ENCODE results near the gene CDC42SE1. TPM values are rescaled to one million over a fixed set of nuclear protein-coding genes. Genes with fewer than 3 reads are reported as not detected.

CDC42SE1 gene
- total and polyA plus RNA-seq, 9 of the 15 experiments (the other 6 are each of a cell fraction or from before 2014, with no cell fraction given): 78.1 to 189 (median 114) TPM

- no peaks in the 10 kb centered on the region for H3K9me3 ChIP-seq (replicated peaks; ENCODE audit: control insufficient read depth, insufficient read depth, low read depth, low read length)
- no peak overlapping the region for H2AFZ ChIP-seq (ENCODE audit: low read depth, low read length)
- POLR2A ChIA-PET: interaction anchor here (0.7 to 2.6 kb wide), 6 partner anchors 12 to 36 kb away, joined by 3 to 16 read pairs (median 3); partner anchors contain the start of genes CDC42SE1, MINDY1 and MLLT11
- FAIRE-seq: no peak
- H4K20me1 ChIP-seq (replicated peaks; ENCODE audit: control insufficient read depth, insufficient read depth, low read length): no peaks in the 10 kb centered on the region
- in situ Hi-C loops (cut with MboI) (no loop called here), intact Hi-C loops (cut with micrococcal nuclease) (no loop called here)
- BruUV-seq (replicated peaks): no TSS peak
- H3K9me1 ChIP-seq (ENCODE audit: control insufficient read depth, insufficient read depth, low read length): no peaks in the 10 kb centered on the region
- CTCF ChIA-PET (ENCODE audit: low intra/inter-chr PET ratio): no interaction called here
- no peaks in the 10 kb centered on the region for H3K36me3 ChIP-seq (ENCODE audit: control insufficient read depth, insufficient read depth, low read length)
- H3K4me1 ChIP-seq (replicated peaks in 1 of 2; ENCODE audit: control insufficient read depth in 2 of 2, insufficient read depth in 2 of 2, low read length in 2 of 2): peaks cover 9 to 13% of the 10 kb centered on the region in 2 experiments; a peak in 4 of 5 replicates
- TF ChIP-seq WHSC1 (IDR thresholded peaks at IDR 0.05; ENCODE audit: low read length): no peak
- no peak for TF ChIP-seq STAT5A (IDR thresholded peaks at IDR 0.05; ENCODE audit: borderline replicate concordance, low read length)
- TF ChIP-seq GTF2E2 (tag; IDR thresholded peaks at IDR 0.05): no peak
- TF ChIP-seq ZNF785 (CRISPR knock-in tag; IDR thresholded peaks at IDR 0.05): no peak
- TF ChIP-seq RFX1 (IDR thresholded peaks at IDR 0.05): peak; percentile 56
- no peak for TF ChIP-seq ZNF316 (IDR thresholded peaks at IDR 0.05)
- no peak for TF ChIP-seq ZNF165 (CRISPR knock-in tag; IDR thresholded peaks at IDR 0.05; ENCODE audit: borderline replicate concordance)
- no peak for TF ChIP-seq ZNF592 (IDR thresholded peaks at IDR 0.05)
- no peak for TF ChIP-seq HDAC8 (tag; IDR thresholded peaks at IDR 0.05)
- no peaks in the 10 kb centered on the region for H3K27me3 ChIP-seq (ENCODE audit: control insufficient read depth in 2 of 2, insufficient read depth in 2 of 2, low read length in 2 of 2)
- no peak overlapping the region for H3K4me2 ChIP-seq (ENCODE audit: insufficient read depth, low read length)
- H3K27ac ChIP-seq (ENCODE audit: extremely low read depth, low read depth, low read length): no peak overlapping the region
- no peak overlapping the region for H3K4me3 ChIP-seq
- H3K79me2 ChIP-seq (ENCODE audit: control insufficient read depth, insufficient read depth, low read length): peaks cover 5% of the 10 kb centered on the region; the same call in 2 of the 3 replicates
- no peak overlapping the region for H3K9ac ChIP-seq (ENCODE audit: insufficient read depth in 1 of 2, low read depth in 2 of 2, low read length in 2 of 2)
- 42% methylated on average over 1 of the region's 1 CpG for WGBS (ENCODE audit: insufficient coverage, low coverage, missing lambda C conversion rate)
- no peak for DNase-seq (ENCODE audit: extremely low read depth in 1 of 4, low spot score in 3 of 4)
- no peak for ATAC-seq
Measured at GRCh38 chr1:151043163-151043562, 16.3 kb downstream of the CDC42SE1 start.

All from K562 (cell line).